Spleen (tissue), 7 donors: Measurements from ENCODE around the gene MICU1.

Source experiments
- CTCF ChIP-seq, 11 experiments: fragments of 200-600 bp in 7 of 11; fragments of 450-650 bp in 4 of 11; sonication (generic) in 4 of 11; IDR thresholded peaks in 8 of 11; conservative IDR thresholded peaks in 3 of 11; 1 replicate in 7 of 11; 2 replicates in 4 of 11; pipeline versions ENCODE4 v1.4.0 to v1.8.0; 2016 to 2021; ENCODE audit warnings: antibody characterized with exemption in 11 of 11, inconsistent platforms in 4 of 11, mild to moderate bottlenecking in 1 of 11
- POLR2A ChIP-seq, 3 donors: fragments of 450-650 bp; IDR thresholded peaks; one replicate each; pipeline ENCODE4 v1.5.1; 2017; ENCODE audit warnings: antibody characterized with exemption in 3 of 3, mild to moderate bottlenecking in 1 of 3
- POLR2AphosphoS5 ChIP-seq, 3 donors: sonication (generic); formaldehyde crosslinking; IDR thresholded peaks; one replicate each; pipeline ENCODE4 v1.5.1; 2017; ENCODE audit warnings: antibody characterized with exemption in 3 of 3
- donor health status: DM: no; HTN: no; CAD: no; lungs with moderate emphysema.
- donor health status: DM: no; HTN: no; CAD: no.
- donor health status: DM: no; HTN: no; CAD: no.

- TF ChIP-seq CTCF (IDR thresholded peaks at IDR 0.05 in 8 of 11, conservative IDR thresholded peaks at IDR 0.05 in 3 of 11) (no peak), POLR2A (IDR thresholded peaks at IDR 0.05) (no peak), POLR2AphosphoS5 (IDR thresholded peaks at IDR 0.05) (no peak)
Observed at GRCh38 chr10:72472306-72472705, 153.6 kb downstream of the MICU1 start.
